GM06990 (cell line): ENCODE measurements around the gene ELOVL1.

Experiments used
- DNase-seq: peaks from one replicate; pipeline ENCODE4 v3.0.0-alpha.2; 2011; ENCODE audit not compliant: insufficient read length; ENCODE audit errors: extremely low read depth
- H3K27me3 ChIP-seq: replicated peaks from 2 replicates; pipeline ENCODE4 v1.6.0; 2011; ENCODE audit warnings: low read length; ENCODE audit not compliant: control insufficient read depth, insufficient read depth
- H3K36me3 ChIP-seq: 2 replicates; pipeline ENCODE4 v1.5.1; 2011; ENCODE audit warnings: low read length; ENCODE audit not compliant: control insufficient read depth, insufficient read depth
- H3K4me3 ChIP-seq: replicated peaks from 2 replicates; pipeline ENCODE4 v1.5.1; 2011; ENCODE audit warnings: low read depth, mild to moderate bottlenecking, control low read depth, low read length
- CTCF ChIP-seq: IDR thresholded peaks from 2 replicates; pipeline ENCODE4 v1.5.1; 2011; ENCODE audit warnings: low read length, control low read depth, mild to moderate bottlenecking, inconsistent platforms; ENCODE audit not compliant: insufficient read depth, poor library complexity, severe bottlenecking

The ELOVL1 gene

GRCh38 chr1:43315963-43316737, 51.7 kb downstream of the ELOVL1 start:
- H3K4me3 ChIP-seq = no peak overlapping the region
- no peak for TF ChIP-seq CTCF
- no peak for DNase-seq
- H3K36me3 ChIP-seq = no peaks in the 10 kb centered on the region
- no peaks in the 10 kb centered on the region for H3K27me3 ChIP-seq

DNA sequence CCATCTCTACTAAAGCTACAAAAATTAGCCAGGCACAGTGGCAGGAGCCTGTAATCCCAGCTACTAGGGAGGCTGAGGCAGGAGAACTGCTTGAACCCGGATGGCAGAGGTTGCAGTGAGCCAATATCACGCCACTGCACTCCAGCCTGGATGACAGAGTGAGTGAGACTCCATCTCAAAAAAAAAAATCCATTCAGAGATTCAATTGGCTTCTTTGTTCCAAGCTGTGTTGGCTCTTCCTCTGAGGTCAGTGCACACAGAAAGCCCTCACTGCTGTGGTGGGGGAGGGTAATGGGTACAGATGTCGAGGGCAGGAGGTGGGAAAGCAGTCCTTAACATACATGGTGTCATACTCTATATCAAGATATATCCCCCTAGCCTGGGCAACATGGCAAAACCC, 52.3 kb downstream of the ELOVL1 start:
- no peak for DNase-seq
- no peak for TF ChIP-seq CTCF
- no peaks in the 10 kb centered on the region for H3K36me3 ChIP-seq
- H3K4me3 ChIP-seq = no peak overlapping the region
- H3K27me3 ChIP-seq = no peaks in the 10 kb centered on the region

GRCh38 chr1:43314233-43314632, 53.6 kb downstream of the ELOVL1 start:
- Histone ChIP-seq H3K36me3 (no peaks in the 10 kb centered on the region), H3K27me3 (no peaks in the 10 kb centered on the region), H3K4me3 (no peak overlapping the region)
- TF ChIP-seq CTCF = no peak
- no peak for DNase-seq

GRCh38 chr1:43313771-43314170, 54.0 kb downstream of the ELOVL1 start:
- H3K36me3 ChIP-seq = no peaks in the 10 kb centered on the region
- no peak for TF ChIP-seq CTCF
- no peaks in the 10 kb centered on the region for H3K27me3 ChIP-seq
- no peak overlapping the region for H3K4me3 ChIP-seq
- DNase-seq = no peak
